ENCODE measurements around the gene OPHN1.
"Not testable (repeated sequence)": the region's sequence is repeated elsewhere in the genome, so short reads cannot be mapped to it uniquely, and the experiment has no call there.

The OPHN1 gene

DNA sequence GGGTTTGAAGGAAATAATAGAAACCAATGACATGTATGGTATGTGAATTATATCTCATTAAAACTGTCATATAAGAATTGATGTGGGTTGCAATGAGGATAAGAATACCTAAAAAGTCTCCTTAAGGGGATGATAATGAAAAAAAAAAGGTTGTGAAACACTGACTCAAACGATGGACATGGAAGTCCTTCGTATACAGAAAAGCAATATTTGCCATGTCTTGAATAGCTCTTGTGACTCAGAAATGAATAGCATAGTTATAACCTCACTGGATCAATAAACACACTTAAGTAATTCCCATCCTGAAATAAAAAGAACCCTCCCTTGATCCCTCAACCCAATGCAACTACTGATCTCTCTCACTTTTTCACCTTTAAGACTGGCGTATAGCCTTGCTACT, 89.7 kb downstream of the OPHN1 start:
- H3K4me1 ChIP-seq (ENCODE audit: insufficient read depth, poor library complexity, severe bottlenecking): no peaks in the 10 kb centered on the region
- no peak overlapping the region for H3K4me3 ChIP-seq (ENCODE audit: severe bottlenecking)
- DNase-seq (ENCODE audit: low spot score): no peak
- H3K36me3 ChIP-seq (ENCODE audit: low read depth): no peaks in the 10 kb centered on the region
- no peaks in the 10 kb centered on the region for H3K27me3 ChIP-seq (ENCODE audit: insufficient read depth, poor library complexity, severe bottlenecking)
- no peak for ATAC-seq (ENCODE audit: low read depth)
- TF ChIP-seq, protein P1, sequence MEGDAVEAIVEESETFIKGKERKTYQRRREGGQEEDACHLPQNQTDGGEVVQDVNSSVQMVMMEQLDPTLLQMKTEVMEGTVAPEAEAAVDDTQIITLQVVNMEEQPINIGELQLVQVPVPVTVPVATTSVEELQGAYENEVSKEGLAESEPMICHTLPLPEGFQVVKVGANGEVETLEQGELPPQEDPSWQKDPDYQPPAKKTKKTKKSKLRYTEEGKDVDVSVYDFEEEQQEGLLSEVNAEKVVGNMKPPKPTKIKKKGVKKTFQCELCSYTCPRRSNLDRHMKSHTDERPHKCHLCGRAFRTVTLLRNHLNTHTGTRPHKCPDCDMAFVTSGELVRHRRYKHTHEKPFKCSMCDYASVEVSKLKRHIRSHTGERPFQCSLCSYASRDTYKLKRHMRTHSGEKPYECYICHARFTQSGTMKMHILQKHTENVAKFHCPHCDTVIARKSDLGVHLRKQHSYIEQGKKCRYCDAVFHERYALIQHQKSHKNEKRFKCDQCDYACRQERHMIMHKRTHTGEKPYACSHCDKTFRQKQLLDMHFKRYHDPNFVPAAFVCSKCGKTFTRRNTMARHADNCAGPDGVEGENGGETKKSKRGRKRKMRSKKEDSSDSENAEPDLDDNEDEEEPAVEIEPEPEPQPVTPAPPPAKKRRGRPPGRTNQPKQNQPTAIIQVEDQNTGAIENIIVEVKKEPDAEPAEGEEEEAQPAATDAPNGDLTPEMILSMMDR (IDR thresholded peaks at IDR 0.05; ENCODE audit: poor library complexity, severe bottlenecking): no peak
- no peak overlapping the region for H3K27ac ChIP-seq (ENCODE audit: poor library complexity, severe bottlenecking)
- H3K9me3 ChIP-seq (ENCODE audit: severe bottlenecking): no peaks in the 10 kb centered on the region

DNA sequence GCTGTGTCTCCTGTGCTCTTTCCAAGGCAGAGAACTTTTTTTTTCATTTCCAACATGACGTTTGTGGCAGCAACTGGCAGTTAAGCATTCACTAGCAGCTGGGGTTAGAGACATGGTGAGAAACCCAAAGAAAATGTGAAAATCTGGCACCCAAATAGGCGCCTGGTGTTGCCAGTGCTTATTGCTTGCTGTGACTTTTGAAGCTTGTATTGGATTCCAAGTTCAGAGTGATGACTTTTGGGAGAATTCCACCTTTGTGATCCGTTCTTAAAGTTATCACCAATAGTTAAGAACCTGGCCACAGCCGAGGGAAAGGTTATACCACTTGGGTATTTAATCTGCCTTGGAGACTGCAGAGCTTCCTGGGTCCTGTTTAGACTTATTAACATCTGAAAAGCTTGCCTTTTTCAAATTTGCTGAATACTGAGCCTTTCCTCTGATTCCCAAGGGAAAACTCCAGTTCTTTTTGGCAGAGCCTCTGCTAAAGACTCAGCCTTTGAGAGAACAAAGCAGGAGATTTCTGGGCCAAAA, 101.0 kb downstream of the OPHN1 start:
- Histone ChIP-seq H3K36me3 (ENCODE audit: low read depth) (no peaks in the 10 kb centered on the region), H3K4me3 (ENCODE audit: severe bottlenecking) (no peak overlapping the region), H3K4me1 (ENCODE audit: insufficient read depth, poor library complexity, severe bottlenecking) (no peaks in the 10 kb centered on the region), H3K9me3 (ENCODE audit: severe bottlenecking) (no peaks in the 10 kb centered on the region), H3K27ac (ENCODE audit: poor library complexity, severe bottlenecking) (no peak overlapping the region), H3K27me3 (ENCODE audit: insufficient read depth, poor library complexity, severe bottlenecking) (no peaks in the 10 kb centered on the region)
- no peak for DNase-seq (ENCODE audit: low spot score)
- ATAC-seq (ENCODE audit: low read depth): no peak
- TF ChIP-seq, protein P1 (IDR thresholded peaks at IDR 0.05; ENCODE audit: poor library complexity, severe bottlenecking): no peak

DNA sequence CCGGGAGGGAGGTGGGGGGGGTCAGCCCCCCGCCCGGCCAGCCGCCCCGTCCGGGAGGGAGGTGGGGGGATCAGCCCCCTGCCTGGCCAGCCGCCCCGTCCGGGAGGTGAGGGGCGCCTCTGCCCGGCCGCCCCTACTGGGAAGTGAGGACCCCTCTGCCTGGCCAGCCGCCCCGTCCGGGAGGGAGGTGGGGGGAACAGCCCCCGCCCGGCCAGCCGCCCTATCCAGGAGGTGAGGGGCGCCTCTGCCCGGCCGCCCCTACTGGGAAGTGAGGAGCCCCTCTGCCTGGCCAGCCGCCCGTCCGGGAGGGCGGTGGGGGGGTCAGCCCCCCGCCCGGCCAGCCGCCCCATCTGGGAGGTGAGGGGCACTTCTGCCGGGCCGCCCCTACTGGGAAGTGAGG, 106.5 kb downstream of the OPHN1 start:
- H3K4me3 ChIP-seq (ENCODE audit: severe bottlenecking); DNase-seq (ENCODE audit: low spot score); H3K27ac ChIP-seq (ENCODE audit: poor library complexity, severe bottlenecking); H3K27me3 ChIP-seq (ENCODE audit: insufficient read depth, poor library complexity, severe bottlenecking); H3K4me1 ChIP-seq (ENCODE audit: insufficient read depth, poor library complexity, severe bottlenecking); H3K36me3 ChIP-seq (ENCODE audit: low read depth); H3K9me3 ChIP-seq (ENCODE audit: severe bottlenecking); ATAC-seq (ENCODE audit: low read depth): not testable (repeated sequence)

DNA sequence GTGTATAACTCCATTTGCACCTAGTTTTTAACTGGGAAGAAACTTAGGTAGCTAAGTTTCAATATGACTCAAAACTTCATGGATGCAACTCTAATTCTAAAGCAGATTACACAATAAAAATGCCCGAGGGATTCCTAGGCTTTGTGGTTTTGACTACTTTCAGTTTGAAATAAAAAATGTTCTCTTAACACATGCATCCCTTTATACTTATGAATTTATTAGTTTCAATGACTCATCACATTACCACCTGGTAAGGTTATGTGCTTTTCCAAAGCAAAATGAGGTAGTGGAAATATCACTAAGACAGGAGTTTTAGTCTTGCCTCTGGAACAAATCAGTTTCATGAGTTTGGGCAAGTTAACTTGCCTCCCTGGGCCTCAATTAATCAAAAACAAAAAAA, 125.5 kb downstream of the OPHN1 start:
- H3K27me3 ChIP-seq (ENCODE audit: insufficient read depth, poor library complexity, severe bottlenecking): no peaks in the 10 kb centered on the region
- ATAC-seq (ENCODE audit: low read depth) (peak; percentile 97), DNase-seq (ENCODE audit: low spot score) (no peak)
- H3K4me3 ChIP-seq (ENCODE audit: severe bottlenecking): no peak overlapping the region
- H3K4me1 ChIP-seq (ENCODE audit: insufficient read depth, poor library complexity, severe bottlenecking): peaks cover 7% of the 10 kb centered on the region
- H3K36me3 ChIP-seq (ENCODE audit: low read depth): no peaks in the 10 kb centered on the region
- H3K27ac ChIP-seq (ENCODE audit: poor library complexity, severe bottlenecking): peak overlapping the region; percentile 75
- H3K9me3 ChIP-seq (ENCODE audit: severe bottlenecking): no peaks in the 10 kb centered on the region
- TF ChIP-seq, protein P1 (IDR thresholded peaks at IDR 0.05; ENCODE audit: poor library complexity, severe bottlenecking): no peak

DNA sequence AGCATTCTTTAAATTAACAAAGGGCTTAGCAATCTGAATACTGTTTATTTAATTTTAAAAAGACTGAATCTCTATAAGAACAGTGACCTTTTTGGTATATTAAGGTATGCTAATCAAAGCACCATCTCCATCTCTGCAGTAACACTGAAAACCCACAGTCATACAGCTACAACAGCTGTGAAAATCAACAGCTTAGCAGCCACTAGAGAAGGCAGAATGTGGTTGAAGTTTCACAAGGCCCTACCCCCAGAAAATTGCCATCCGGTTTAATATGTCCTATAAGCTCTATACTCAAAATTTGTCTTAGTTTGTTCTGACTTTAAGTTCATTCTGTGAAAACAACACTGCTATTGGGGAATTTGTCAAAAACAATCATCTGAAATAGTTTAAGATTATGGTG, 128.7 kb downstream of the OPHN1 start:
- Histone ChIP-seq H3K4me3 (ENCODE audit: severe bottlenecking) (no peak overlapping the region), H3K36me3 (ENCODE audit: low read depth) (no peaks in the 10 kb centered on the region), H3K27ac (ENCODE audit: poor library complexity, severe bottlenecking) (no peak overlapping the region), H3K27me3 (ENCODE audit: insufficient read depth, poor library complexity, severe bottlenecking) (no peaks in the 10 kb centered on the region), H3K9me3 (ENCODE audit: severe bottlenecking) (no peaks in the 10 kb centered on the region), H3K4me1 (ENCODE audit: insufficient read depth, poor library complexity, severe bottlenecking) (peaks cover 10% of the 10 kb centered on the region)
- no peak for DNase-seq (ENCODE audit: low spot score)
- ATAC-seq (ENCODE audit: low read depth): no peak
- TF ChIP-seq, protein P1 (IDR thresholded peaks at IDR 0.05; ENCODE audit: poor library complexity, severe bottlenecking): no peak

Measured in RWPE2 (cell line).